Activated T-cell treated with anti-CD3 and anti-CD28 coated beads, Interleukin-2, amount 50 U/mL, for 48 hours (primary cell): ENCODE results near the gene ZNF337.

Experiments used
- DNase-seq, 2 experiments: peaks; one replicate each; pipeline ENCODE4 v3.0.0-alpha.2; 2020

The ZNF337 gene

GRCh38 chr20:25624500-25624939 lies 72.1 kb downstream of the ZNF337 start:
- no peak for DNase-seq
